GM12878 (cell line): ENCODE data around the gene RBMS1. TPM values are rescaled to one million over a fixed set of nuclear protein-coding genes. Genes with fewer than 3 reads are reported as not detected.

ENCODE experiments used
- ATAC-seq: fragments of 200-7000 bp; cut with Tn5 transposase; 3 replicates; pipeline ENCODE4 v1.9.1; 2020; ENCODE audit warnings: mild to moderate bottlenecking, moderate library complexity
- BruUV-seq: library from RNA; stranded (reverse); fragments of 400-500 nt; replicated peaks from 2 replicates; lab custom pipeline; 2021; lab: Mats Ljungman, UMichigan
- CTCF ChIA-PET: fragments of 300-600 bp; sonication (Branson Sonifier 250); formaldehyde crosslinking; extraction: SDS; loops from one replicate; lab custom pipeline; 2021; ENCODE audit warnings: inconsistent platforms; lab: Yijun Ruan, JAX
- POLR2A ChIA-PET: fragments of 350-600 bp; formaldehyde crosslinking; extraction: SDS; loops from one replicate; lab custom pipeline; 2021; ENCODE audit warnings: inconsistent platforms; lab: Charles Lee
- RAD21 ChIA-PET: fragments of 300-600 bp; sonication (Branson Sonifier 250); formaldehyde crosslinking; loops from one replicate; lab custom pipeline; 2023; ENCODE audit warnings: antibody characterized with exemption; ENCODE audit not compliant: unreplicated experiment; lab: Charles Lee
- SMC1A ChIA-PET: fragments of 300-600 bp; sonication (Branson Sonifier 250); formaldehyde crosslinking; loops from one replicate; lab custom pipeline; 2023; ENCODE audit not compliant: unreplicated experiment, uncharacterized antibody; lab: Charles Lee
- DNase-seq: peaks from one replicate; pipeline ENCODE4 v3.0.0-alpha.2; 2011; ENCODE audit warnings: low read depth, low spot score
- FAIRE-seq: peaks from 3 replicates; lab custom pipeline; 2011; peaks lifted over from hg19 to GRCh38; lab: Jason Lieb, UNC
- H2AFZ ChIP-seq: 2 replicates; pipeline ENCODE4 v1.6.0; 2011; ENCODE audit warnings: low read depth, low read length, control low read depth; ENCODE audit not compliant: control insufficient read depth
- H3K27ac ChIP-seq: 2 replicates; pipeline ENCODE4 v1.5.1; 2011; ENCODE audit warnings: control low read depth; ENCODE audit not compliant: control insufficient read depth, insufficient read depth
- H3K27me3 ChIP-seq, 2 experiments: replicated peaks in 1 of 2; 2 replicates each; pipeline versions ENCODE4 v1.6.0 to v1.6.1; 2011; ENCODE audit warnings: low read length in 1 of 2; ENCODE audit not compliant: control insufficient read depth in 2 of 2, insufficient read depth in 2 of 2
- H3K36me3 ChIP-seq, 2 experiments: 2 replicates each; pipeline ENCODE4 v1.5.1; 2011; ENCODE audit warnings: low read length in 1 of 2; ENCODE audit not compliant: control insufficient read depth in 2 of 2, insufficient read depth in 2 of 2
- H3K4me1 ChIP-seq: 2 replicates; pipeline ENCODE4 v1.6.1; 2011; ENCODE audit warnings: mild to moderate bottlenecking, low read length, moderate library complexity, mixed read lengths; ENCODE audit not compliant: control insufficient read depth, insufficient read depth
- H3K4me2 ChIP-seq: 2 replicates; pipeline ENCODE4 v1.6.0; 2011; ENCODE audit warnings: control low read depth; ENCODE audit not compliant: control insufficient read depth, insufficient read depth
- H3K4me3 ChIP-seq: fragments of 200-600 bp; sonication (generic); 2 replicates; pipeline ENCODE4 v1.5.1; 2016
- H3K79me2 ChIP-seq: 2 replicates; pipeline ENCODE4 v1.6.0; 2011; ENCODE audit warnings: low read length; ENCODE audit not compliant: control insufficient read depth, insufficient read depth
- H3K9ac ChIP-seq: 2 replicates; pipeline ENCODE4 v1.8.0; 2011; ENCODE audit warnings: low read length, control low read depth, mixed read lengths; ENCODE audit not compliant: control insufficient read depth, insufficient read depth
- H3K9me3 ChIP-seq: replicated peaks from 3 replicates; pipeline ENCODE4 v1.5.1; 2011; ENCODE audit warnings: mild to moderate bottlenecking, low read length; ENCODE audit not compliant: control insufficient read depth, insufficient read depth
- H4K20me1 ChIP-seq: 2 replicates; pipeline ENCODE4 v1.6.0; 2011; ENCODE audit not compliant: control insufficient read depth, insufficient read depth
- EED ChIP-seq: sonication (generic); IDR thresholded peaks from 2 replicates; pipeline ENCODE4 v1.6.1; 2016; ENCODE audit warnings: antibody characterized with exemption, low read depth
- HDAC6 ChIP-seq: fragments of 200-600 bp; sonication (generic); IDR thresholded peaks from one replicate; pipeline ENCODE4 v1.8.0; 2017; ENCODE audit warnings: antibody characterized with exemption; ENCODE audit not compliant: unreplicated experiment
- JUNB ChIP-seq: IDR thresholded peaks from 2 replicates; pipeline ENCODE4 v1.6.1; 2016; ENCODE audit warnings: antibody characterized with exemption, mild to moderate bottlenecking
- KLF5 ChIP-seq: fragments of 450-650 bp; IDR thresholded peaks from 2 replicates; pipeline ENCODE4 v1.6.1; 2014; ENCODE audit warnings: mild to moderate bottlenecking; ENCODE audit not compliant: partially characterized antibody
- RELB ChIP-seq: fragments of 450-650 bp; IDR thresholded peaks from 2 replicates; pipeline ENCODE4 v1.6.1; 2017; ENCODE audit warnings: low read depth, mild to moderate bottlenecking, moderate library complexity
- SMAD5 ChIP-seq: IDR thresholded peaks from 2 replicates; pipeline ENCODE4 v1.6.1; 2016; ENCODE audit warnings: antibody characterized with exemption, low read depth
- ZNF687 ChIP-seq: fragments of 450-650 bp; IDR thresholded peaks from 2 replicates; pipeline ENCODE4 v1.6.1; 2017; ENCODE audit warnings: mild to moderate bottlenecking, moderate library complexity
- WGBS: methylation state at CpG from one replicate; pipeline ENCODE4 v1.1.6; 2016; ENCODE audit warnings: low lambda C conversion rate; ENCODE audit not compliant: insufficient replicate concordance, insufficient coverage; ENCODE audit errors: missing lambda C conversion rate; 5-methylcytosine and 5-hydroxymethylcytosine counted together
- in situ Hi-C: fragments of 300-500 bp; cut with MboI; formaldehyde crosslinking; loops from 9 replicates; pipeline ENCODE4 v1.14.3; 2018; ENCODE audit warnings: mixed read lengths
- intact Hi-C: fragments of 100-400 bp; cut with micrococcal nuclease; formaldehyde crosslinking; loops from one replicate; pipeline ENCODE4 v1.14.2; 2022; ENCODE audit not compliant: unreplicated experiment
- polyA plus RNA-seq, 11 experiments: library from polyadenylated mRNA; depleted of rRNA in 4 of 11; unstranded in 6 of 11; stranded (reverse) in 5 of 11; fragments of >200 nt; fragmentation: Nextera tagmentation in 4 of 11; fragmentation: Illumina TruSeq in 1 of 11; extraction: Ambion mirVana in 4 of 11; extraction: Trizol in 1 of 11; gene quantifications; 1 replicate in 1 of 11; 2 replicates in 10 of 11; pipeline versions ENCODE4 v1.2.1 to v1.2.3, GENCODE V29; 2011 to 2016; ENCODE audit warnings: inconsistent platforms in 2 of 11, missing spikeins in 2 of 11, low read depth in 1 of 11
- total RNA-seq, 4 experiments: library from RNA; depleted of rRNA in 3 of 4; stranded (reverse); fragments of >200 nt in 3 of 4; fragmentation: Illumina TruSeq in 1 of 4; extraction: Trizol in 1 of 4; gene quantifications; 2 replicates each; pipeline versions ENCODE4 v1.2.1 to v1.2.3, GENCODE V29; 2013 to 2021

Gene RBMS1
- total and polyA plus RNA-seq, 10 of the 15 experiments (the other 5 are each of a cell fraction or from before 2014, with no cell fraction given): 0.04 to 0.31 (median 0.17) TPM; not detected in 1

DNA sequence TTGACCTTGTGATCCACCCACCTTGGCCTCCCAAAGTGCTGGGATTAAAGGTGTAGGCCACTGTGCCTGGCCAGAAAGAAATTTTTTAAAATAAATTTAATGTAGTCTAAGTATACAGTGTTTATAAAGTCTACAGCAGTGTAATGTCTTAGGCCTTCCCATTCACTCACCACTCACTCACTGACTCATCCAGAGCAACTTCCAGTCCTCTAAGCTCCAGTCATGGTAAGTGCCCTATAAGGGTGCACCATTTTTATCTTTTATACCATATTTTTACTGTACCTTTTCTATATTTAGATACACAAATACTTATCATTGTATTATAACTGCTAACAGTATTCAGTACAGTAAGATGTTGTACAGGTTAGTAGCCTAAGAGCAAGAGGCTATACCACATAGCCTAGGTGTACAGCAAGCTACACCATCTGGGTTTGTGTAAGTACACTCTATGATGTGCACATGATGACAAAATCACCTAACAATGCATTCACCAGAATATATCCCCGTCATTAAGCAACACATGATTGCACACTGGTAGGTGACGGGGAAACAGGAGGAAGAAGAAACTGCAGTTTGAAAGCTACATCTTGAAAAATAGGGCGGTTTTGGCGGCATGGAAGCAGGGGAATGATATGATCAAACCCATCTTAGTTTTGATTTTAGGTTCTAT, 188.4 kb downstream of the RBMS1 start:
- Histone ChIP-seq H3K9ac (no peak overlapping the region), H3K4me1 (no peaks in the 10 kb centered on the region), H3K27ac (no peak overlapping the region), H3K79me2 (no peaks in the 10 kb centered on the region), H3K36me3 (no peaks in the 10 kb centered on the region), H3K4me3 (no peak overlapping the region), H3K4me2 (no peak overlapping the region), H3K9me3 (no peaks in the 10 kb centered on the region), H2AFZ (no peak overlapping the region), H3K27me3 (no peaks in the 10 kb centered on the region), H4K20me1 (no peaks in the 10 kb centered on the region)
- intact Hi-C loops: no loop called here
- DNase-seq (no peak), ATAC-seq (no peak), FAIRE-seq (no peak)
- BruUV-seq: no TSS peak
- ChIA-PET CTCF (no interaction called here), RAD21 (no interaction called here), SMC1A (interaction anchor here (1.0 kb wide), 1 partner anchor 13 kb away, joined by 3 read pairs; no protein-coding TSS in a partner anchor), POLR2A (interaction anchor here (0.6 kb wide), 1 partner anchor 183 kb away, joined by 3 read pairs; no protein-coding TSS in a partner anchor)
- WGBS: 46% methylated on average over 4 of the region's 4 CpGs
- TF ChIP-seq KLF5 (no peak), RELB (no peak), JUNB (no peak), EED (no peak), HDAC6 (no peak), ZNF687 (no peak), SMAD5 (no peak)
- in situ Hi-C loops: no loop called here
